ENCODE data around the gene ELL3. TPM values are rescaled to one million over a fixed set of nuclear protein-coding genes. Genes with fewer than 3 reads are reported as not detected.
"Not testable (repeated sequence)": the region's sequence is repeated elsewhere in the genome, so short reads cannot be mapped to it uniquely, and the experiment has no call there.

The ELL3 gene
- total RNA-seq, 1 experiment from 2014 or later: 3.0 TPM

- TF ChIP-seq CTCF (conservative IDR thresholded peaks at IDR 0.05; ENCODE audit: low read depth, low read length): peak; percentile 25; the same call in 1 of the 2 replicates
- BruUV-seq (replicated peaks); H3K9me3 ChIP-seq (ENCODE audit: low read depth, low read length, poor library complexity, severe bottlenecking); H3K36me3 ChIP-seq (ENCODE audit: insufficient read depth, low read length, poor library complexity, severe bottlenecking); CTCF ChIA-PET; POLR2A ChIA-PET (ENCODE audit: low non-redundant PET); H3K27me3 ChIP-seq (replicated peaks; ENCODE audit: insufficient read depth, low read depth, low read length, poor library complexity): not testable (repeated sequence)
- Histone ChIP-seq H3K4me1 (ENCODE audit: insufficient read depth, low read length, poor library complexity, severe bottlenecking) (peaks cover 17% of the 10 kb centered on the region), H3K27ac (ENCODE audit: low read depth, low read length, poor library complexity, severe bottlenecking) (peak within 1 kb of the TSS; percentile 96), H3K4me3 (ENCODE audit: low read depth, low read length, poor library complexity, severe bottlenecking) (peak within 1 kb of the TSS; percentile 82)
- DNase-seq (ENCODE audit: low spot score): peak; percentile 91
- intact Hi-C loops (cut with micrococcal nuclease; ENCODE audit: unreplicated experiment): loop anchor here (10.0 kb wide), 1 partner anchor 342 kb away; no protein-coding TSS in a partner anchor
Measured at GRCh38 chr15:43746245-43746902, 30.4 kb downstream of the ELL3 start, which contains the start of gene PDIA3. PDIA3 (plus strand) TSS chr15:43746438; CDS start chr15:43746540, 102 bp downstream.

GRCh38 chr15:43735416-43735815 is 41.4 kb downstream of the ELL3 start:
- no peak for TF ChIP-seq CTCF (conservative IDR thresholded peaks at IDR 0.05; ENCODE audit: low read depth, low read length)
- TF ChIP-seq EZH2 (IDR thresholded peaks at IDR 0.05; ENCODE audit: borderline replicate concordance, low read depth, low read length, poor library complexity, severe bottlenecking): no peak
- ChIA-PET CTCF (no interaction called here), POLR2A (ENCODE audit: low non-redundant PET) (no interaction called here)
- H3K27me3 ChIP-seq (replicated peaks; ENCODE audit: insufficient read depth, low read depth, low read length, poor library complexity): no peaks in the 10 kb centered on the region
- no peak for DNase-seq (ENCODE audit: low spot score)
- H3K4me1 ChIP-seq (ENCODE audit: insufficient read depth, low read length, poor library complexity, severe bottlenecking): no peaks in the 10 kb centered on the region
- no peaks in the 10 kb centered on the region for H3K36me3 ChIP-seq (ENCODE audit: insufficient read depth, low read length, poor library complexity, severe bottlenecking)
- intact Hi-C loops (cut with micrococcal nuclease; ENCODE audit: unreplicated experiment): no loop called here
- BruUV-seq (replicated peaks): no TSS peak
- H3K9me3 ChIP-seq (ENCODE audit: low read depth, low read length, poor library complexity, severe bottlenecking): no peaks in the 10 kb centered on the region
- H3K4me3 ChIP-seq (ENCODE audit: low read depth, low read length, poor library complexity, severe bottlenecking): no peak overlapping the region
- H3K27ac ChIP-seq (ENCODE audit: low read depth, low read length, poor library complexity, severe bottlenecking): no peak overlapping the region

- H3K27ac ChIP-seq (ENCODE audit: low read depth, low read length, poor library complexity, severe bottlenecking); H3K4me1 ChIP-seq (ENCODE audit: insufficient read depth, low read length, poor library complexity, severe bottlenecking); H3K9me3 ChIP-seq (ENCODE audit: low read depth, low read length, poor library complexity, severe bottlenecking); H3K4me3 ChIP-seq (ENCODE audit: low read depth, low read length, poor library complexity, severe bottlenecking); H3K27me3 ChIP-seq (replicated peaks; ENCODE audit: insufficient read depth, low read depth, low read length, poor library complexity); POLR2A ChIA-PET (ENCODE audit: low non-redundant PET); H3K36me3 ChIP-seq (ENCODE audit: insufficient read depth, low read length, poor library complexity, severe bottlenecking); BruUV-seq (replicated peaks); DNase-seq (ENCODE audit: low spot score); CTCF ChIA-PET; intact Hi-C loops (cut with micrococcal nuclease; ENCODE audit: unreplicated experiment): not testable (repeated sequence)
Measured at GRCh38 chr15:43728053-43728725, 48.6 kb downstream of the ELL3 start.

GRCh38 chr15:43726306-43726705 is 50.5 kb downstream of the ELL3 start:
- H3K4me1 ChIP-seq (ENCODE audit: insufficient read depth, low read length, poor library complexity, severe bottlenecking); CTCF ChIA-PET; POLR2A ChIA-PET (ENCODE audit: low non-redundant PET); intact Hi-C loops (cut with micrococcal nuclease; ENCODE audit: unreplicated experiment); DNase-seq (ENCODE audit: low spot score); BruUV-seq (replicated peaks); H3K36me3 ChIP-seq (ENCODE audit: insufficient read depth, low read length, poor library complexity, severe bottlenecking); H3K4me3 ChIP-seq (ENCODE audit: low read depth, low read length, poor library complexity, severe bottlenecking); H3K27me3 ChIP-seq (replicated peaks; ENCODE audit: insufficient read depth, low read depth, low read length, poor library complexity); H3K9me3 ChIP-seq (ENCODE audit: low read depth, low read length, poor library complexity, severe bottlenecking); H3K27ac ChIP-seq (ENCODE audit: low read depth, low read length, poor library complexity, severe bottlenecking): not testable (repeated sequence)

All from A673 (cell line).